HG03520 (cell line): ENCODE data around the gene SYT17.

Experiments
- ATAC-seq: cut with Tn5 transposase; IDR thresholded peaks from one replicate; pipeline ENCODE4 v1.9.1; 2021; ENCODE audit warnings: mild to moderate bottlenecking, moderate library complexity; ENCODE audit not compliant: unreplicated experiment

The SYT17 gene

DNA sequence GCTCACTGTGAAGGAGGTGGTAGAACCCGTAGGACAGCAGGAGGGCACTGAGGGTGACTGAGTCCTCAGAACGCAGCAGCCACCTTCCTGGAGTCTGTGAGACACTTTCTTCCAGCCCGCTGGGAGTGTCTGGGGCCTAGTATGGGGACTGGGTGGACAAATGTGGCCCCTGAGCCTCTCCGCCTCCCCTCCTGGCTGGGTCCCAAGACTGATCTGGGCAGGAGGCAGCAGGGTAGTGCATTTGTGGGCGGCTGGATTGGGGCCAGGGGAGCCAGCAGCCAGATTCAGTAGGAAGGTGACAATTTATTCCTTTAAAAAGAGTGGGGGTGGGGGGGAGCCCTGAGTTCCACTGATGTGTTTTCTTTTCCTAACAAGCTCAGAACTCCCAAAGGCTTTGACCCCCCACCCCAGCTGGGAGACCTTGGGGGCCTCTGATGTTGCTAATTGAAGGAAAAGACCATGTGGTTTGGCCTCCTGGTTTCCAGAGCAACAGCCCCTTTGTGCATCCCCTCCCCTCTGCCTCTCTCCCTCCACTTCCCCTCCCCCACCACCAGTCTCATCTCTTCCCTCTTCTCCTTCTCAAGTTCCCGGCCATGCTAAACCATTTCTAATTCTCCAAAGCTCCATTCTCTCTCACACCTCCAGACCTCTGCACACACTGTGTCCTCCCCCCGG, 121.9 kb downstream of the SYT17 start:
- ATAC-seq, result no peak

DNA sequence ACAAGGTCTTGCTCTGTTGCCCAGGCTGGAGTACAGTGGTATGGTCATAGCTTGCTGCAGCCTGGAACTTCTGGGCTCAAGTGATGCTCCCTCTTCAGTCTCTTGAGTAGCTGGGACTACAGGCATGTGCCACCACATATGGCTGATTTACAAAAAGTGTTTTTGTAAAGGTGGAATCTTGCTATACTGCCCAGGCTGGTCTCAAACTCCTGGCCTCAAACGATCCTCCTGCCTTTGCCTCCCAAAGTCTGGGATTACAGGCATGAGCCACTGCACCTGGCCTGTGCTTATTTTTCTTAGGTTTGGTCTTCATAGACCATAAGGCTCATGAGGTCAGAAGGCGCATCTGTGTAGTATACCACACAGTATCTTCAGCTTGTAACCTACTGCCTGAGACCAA, 122.8 kb downstream of the SYT17 start:
- ATAC-seq, result no peak

- ATAC-seq, result no peak
Measured at GRCh38 chr16:19291475-19291874, 123.4 kb downstream of the SYT17 start.

DNA sequence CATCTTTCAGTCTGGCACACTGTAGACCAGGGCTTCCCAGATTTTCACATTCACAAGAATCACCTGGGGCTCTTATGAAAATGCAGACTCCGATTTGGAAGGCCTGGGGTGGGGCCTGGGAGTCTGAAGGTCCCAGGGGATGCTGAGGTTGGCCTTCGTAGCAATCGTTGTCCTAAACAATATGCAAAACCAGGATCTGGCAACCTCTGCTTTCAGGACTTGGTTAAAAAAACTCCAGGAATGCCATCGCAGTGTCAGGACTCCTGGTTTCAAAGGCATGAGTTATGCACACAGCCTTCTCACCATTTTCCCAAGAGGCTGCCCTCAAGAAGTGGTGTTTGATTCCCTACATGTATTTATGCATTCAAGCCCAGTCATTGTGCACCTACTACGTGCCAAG, 124.1 kb downstream of the SYT17 start:
- ATAC-seq, result no peak

- ATAC-seq, result peak; percentile 55
Measured at GRCh38 chr16:19294156-19294649, 126.2 kb downstream of the SYT17 start.

DNA sequence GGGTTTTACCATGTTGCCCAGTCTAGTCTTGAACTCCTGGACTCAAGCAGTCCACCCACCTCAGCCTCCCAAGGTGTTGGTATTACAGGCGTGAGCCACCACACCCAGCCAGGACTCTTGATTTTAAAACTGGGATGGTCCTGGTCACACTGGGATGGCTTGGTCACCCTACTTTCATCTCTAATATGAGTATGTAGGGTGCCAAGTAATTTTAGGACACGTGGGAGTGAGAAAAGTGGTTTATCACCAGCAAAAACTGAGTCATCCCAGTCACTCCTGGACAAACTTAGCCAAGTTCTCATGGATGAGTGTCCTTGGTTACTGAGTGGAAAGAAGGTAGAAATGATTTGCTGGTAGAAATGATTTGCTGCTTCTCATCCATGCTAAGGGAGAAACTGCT, 127.4 kb downstream of the SYT17 start:
- no peak for ATAC-seq

- no peak for ATAC-seq
Measured at GRCh38 chr16:19297454-19297853, 129.4 kb downstream of the SYT17 start.

- no peak for ATAC-seq
Measured at GRCh38 chr16:19299565-19299964, 131.5 kb downstream of the SYT17 start.

DNA sequence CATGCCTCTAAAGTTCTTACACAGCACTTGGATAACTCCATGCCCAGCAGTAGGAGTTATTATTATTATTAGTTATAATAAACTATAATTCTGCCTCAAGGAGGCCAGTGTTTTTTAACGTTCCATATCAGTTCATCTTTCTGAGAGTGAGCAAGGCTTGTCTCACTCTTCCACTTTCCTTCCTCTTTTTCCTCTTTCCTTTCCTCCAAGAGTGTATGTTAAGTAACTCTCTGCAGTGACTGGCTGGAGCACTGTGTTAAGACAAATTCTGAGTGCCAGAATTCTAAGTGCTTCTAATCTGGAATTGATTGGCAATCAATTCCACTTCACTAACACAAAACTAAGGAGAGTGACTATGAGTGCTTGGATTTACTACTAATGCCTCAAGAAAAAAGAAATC, 133.9 kb downstream of the SYT17 start:
- ATAC-seq, result no peak

GRCh38 chr16:19304750-19305149, 136.7 kb downstream of the SYT17 start:
- ATAC-seq, result no peak

- no peak for ATAC-seq
Measured at GRCh38 chr16:19305443-19305842, 137.4 kb downstream of the SYT17 start.

DNA sequence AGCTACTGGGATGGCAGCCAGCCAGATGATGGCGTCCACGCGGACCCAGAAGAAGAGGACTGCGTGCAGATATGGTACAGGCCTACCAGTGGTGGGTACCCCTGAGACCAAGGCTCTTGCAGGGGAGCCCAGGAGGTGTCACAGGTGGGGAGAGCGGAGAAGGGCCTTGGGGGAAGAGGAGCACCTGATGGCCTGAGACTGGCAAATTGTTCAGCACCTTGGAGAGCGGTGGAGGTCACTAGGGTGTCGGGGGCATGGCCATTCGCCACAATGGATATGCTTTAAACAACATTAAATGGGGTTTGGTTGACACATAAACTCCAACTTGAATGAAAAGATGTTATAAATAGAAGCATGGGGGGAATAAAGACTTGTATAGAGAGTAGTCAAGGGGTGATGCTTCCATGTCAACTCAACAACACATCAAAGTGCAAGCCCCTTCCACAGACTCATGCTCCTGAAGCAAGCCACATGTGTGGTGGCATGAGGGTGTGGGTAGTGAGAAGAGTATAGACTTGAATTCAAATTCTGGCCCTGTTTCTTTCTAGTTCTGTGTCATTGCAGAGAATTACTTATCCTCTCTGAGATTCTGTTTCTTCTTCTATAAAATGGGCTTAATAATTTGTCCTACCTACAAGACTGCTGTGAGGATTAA, 139.7 kb downstream of the SYT17 start:
- ATAC-seq, result no peak

DNA sequence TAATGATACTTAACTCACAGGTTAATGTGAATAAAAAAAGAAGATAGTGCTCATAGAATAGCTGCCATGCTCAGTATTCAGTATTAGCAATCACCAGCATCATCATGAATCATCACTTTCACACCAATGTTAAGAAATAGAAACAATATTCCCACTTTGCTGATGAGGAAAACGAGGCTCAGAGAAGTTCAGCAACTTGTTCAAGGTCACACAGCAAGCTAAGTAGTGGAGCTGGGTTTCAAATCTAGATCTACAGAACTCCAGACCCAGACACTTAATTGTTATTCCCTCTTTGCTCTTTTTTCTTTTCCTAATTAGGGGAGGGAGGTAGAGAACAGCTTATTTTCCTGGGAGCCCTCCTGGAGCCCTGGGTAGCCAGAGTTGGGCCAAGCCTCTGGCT, 140.4 kb downstream of the SYT17 start:
- no peak for ATAC-seq

DNA sequence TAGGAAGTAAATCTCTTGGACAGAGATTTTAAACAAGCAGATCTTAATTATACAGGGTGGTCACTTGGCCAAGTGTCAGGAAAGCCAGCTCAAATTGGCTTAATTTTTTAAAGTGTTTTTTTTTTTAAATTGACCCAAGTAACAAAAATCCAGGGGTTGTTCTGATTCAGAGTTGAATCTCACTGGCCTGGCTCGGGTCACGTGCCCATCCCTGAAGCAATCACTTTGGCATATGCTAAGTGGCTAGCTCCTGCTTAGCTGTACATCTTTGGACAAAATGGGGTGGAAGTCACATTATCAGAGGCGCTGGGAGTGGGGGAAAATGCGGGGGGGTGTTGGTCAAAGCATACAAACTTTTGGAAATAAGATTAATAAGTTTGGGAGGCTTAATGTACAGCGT, 141.1 kb downstream of the SYT17 start:
- no peak for ATAC-seq

DNA sequence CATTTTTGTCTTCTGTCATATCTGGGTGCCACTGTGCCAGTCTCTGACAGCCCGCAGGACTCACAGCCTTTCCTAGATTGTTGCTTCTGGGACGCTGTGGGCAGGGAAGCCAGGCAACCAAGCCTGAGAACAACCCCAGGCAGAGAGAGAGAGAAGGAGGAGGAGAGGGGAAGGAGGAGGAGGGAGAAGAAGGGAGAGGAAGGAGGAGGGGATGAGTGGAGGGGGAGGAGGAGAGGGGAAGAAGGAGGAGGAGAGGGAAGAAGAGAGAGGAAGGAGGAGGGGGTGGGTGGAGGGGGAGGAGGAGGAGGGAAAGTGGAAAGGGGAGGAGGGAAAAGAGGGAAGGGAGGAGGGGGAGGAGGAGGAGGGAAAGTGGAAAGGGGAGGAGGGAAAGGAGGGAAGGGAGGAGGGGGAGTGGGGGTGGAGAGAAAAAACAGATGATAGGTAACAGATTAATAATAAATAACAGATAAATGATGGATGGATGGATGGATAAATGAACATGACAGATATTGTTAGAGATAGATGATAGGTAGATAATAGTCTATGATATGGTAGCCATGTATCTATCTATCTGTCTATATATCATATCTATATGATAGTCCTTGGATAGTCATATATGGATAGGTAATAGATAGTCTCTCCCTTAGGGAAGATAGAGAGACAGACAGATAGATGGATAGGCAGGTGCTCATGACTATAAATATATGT, 146.8 kb downstream of the SYT17 start:
- no peak for ATAC-seq

DNA sequence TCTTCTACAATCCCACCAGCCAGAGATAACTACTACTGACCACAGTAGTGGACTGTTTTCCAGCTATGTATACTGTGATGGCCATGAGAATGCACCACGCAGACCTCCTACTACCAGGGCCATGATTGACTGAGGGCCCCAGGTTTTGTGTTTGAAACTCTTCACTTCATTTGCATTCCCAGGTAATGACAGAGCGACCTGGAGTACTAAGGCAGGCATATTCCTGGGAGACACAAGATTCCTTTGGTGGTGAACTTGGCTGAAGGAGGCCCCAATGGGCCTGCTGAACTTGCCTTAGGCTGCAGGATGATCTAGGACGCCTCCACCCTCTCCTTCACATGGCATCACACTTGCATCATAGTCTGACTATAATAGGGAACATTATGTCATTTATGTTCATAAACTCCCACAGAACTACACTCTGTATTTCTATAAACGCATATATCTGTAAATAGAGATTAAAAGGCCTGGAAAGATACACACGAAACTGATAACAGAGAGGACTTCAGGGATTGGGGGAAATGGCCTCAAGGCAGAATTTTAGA, 147.9 kb downstream of the SYT17 start:
- ATAC-seq, result no peak

DNA sequence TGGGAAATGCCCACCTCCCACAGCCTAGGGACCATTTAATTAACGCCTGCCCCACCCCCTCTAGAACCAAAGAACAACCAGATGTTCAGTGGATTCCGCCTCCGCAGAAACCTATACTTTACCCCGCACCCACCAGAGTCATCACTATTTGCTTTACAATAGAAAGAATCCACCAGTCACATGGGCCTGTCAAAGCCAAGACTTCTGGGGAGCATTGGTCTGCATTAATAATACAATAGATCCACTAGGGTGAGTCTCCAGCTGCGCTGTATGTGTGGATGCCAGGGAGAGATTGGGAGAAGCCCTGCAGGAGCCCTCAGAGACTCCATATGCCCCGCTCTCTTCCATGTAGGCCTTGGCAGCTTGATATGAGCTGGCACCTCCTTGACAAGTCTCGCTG, 148.8 kb downstream of the SYT17 start:
- no peak for ATAC-seq
